Measurements from ENCODE around the gene MGMT. TPM values are rescaled to one million over a fixed set of nuclear protein-coding genes. Genes with fewer than 3 reads are reported as not detected.

MGMT gene
- polyA plus RNA-seq, 1 donor = 13.9 TPM

DNA sequence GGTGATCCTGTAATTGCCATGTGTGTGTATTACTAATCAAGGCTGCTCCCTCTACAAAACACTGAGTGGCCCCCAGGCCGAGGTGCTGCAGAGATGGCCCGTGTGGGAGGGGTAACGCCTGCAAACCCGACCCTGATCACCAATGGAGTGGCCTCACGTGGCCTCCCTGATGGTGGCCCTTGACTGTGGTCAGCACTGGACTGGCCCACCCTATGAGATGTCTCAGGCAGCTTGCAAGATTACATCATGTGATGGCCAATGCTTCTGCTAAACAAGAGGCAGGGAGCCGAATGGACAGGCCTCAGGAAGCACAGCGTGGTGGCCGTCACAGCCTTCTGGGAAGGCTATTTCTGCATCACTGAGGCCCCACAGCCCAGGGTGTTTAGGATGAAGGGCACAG, 186.4 kb downstream of the MGMT start:
- DNase-seq (ENCODE audit: low read depth) = no peak

DNA sequence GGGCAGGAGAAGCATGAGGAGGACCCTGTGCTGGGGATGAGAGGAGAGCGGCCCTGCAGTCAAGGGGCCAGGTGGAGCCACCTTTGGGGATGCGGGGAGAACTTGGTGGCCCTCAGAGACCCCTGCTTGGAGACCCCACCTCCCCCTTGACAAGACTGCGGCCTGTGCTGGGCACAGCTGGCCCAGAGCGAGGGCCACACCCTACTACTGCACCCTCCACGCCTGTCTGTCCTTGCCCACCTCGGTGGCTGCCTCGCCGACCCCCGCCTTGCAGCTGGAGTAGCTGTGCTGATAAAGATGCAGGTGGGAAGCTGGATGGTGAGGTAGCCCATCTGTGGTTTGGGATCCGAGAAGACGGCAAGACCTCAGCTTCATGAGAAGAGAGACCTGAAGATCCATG, 186.8 kb downstream of the MGMT start:
- DNase-seq (ENCODE audit: low read depth) = no peak

DNA sequence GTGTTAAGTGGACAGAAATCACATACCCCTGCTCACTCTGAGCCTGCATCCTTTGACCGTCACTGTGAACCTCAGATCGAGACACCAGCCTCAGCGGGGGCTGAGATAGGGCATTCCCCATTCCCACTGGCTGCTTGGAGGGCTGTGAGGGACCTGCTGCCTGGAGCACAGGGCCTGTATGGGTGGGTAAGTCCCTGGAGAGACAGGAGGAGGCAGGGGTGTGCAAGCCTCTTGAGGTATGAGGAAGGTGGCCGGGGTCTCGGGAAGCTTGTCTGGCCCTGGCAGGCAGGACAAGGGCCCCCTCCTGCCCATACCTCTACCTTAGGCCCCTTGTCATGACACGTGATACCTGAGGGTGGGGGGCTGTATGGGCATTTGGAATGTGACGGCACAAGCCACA, 187.4 kb downstream of the MGMT start:
- no peak for DNase-seq (ENCODE audit: low read depth)

DNA sequence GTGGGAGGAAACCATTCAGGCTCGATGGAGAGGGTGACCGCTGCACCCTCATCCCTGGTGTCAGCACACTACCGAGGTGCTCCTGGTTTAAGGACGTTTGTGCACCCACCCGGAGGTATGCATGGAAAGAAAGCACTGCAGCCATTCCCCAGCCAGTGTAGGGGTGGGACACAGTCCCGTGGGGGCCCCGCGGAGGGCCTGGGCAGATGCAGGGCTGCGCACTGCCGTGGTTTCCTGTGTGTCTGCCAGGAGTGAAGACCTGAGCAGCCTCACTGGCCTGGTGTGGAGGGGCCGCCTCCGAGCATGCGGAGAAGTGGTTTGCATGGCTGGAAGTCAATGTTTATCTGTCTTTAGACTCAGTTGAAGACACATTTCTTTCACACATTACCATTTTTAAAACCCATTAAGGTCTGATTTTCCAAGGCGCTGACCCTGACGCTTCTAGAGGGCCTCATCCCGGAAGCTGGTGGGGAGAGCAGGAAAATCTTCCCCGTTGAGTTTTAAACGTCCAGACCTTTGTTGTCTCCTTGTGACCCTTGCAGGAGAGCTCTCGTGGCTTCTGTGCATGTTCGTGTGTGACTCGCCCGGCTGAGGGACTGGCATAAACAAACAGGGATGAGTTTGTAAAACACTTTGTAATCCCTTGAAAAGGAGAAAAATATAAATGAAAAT, 188.1 kb downstream of the MGMT start:
- no peak for DNase-seq (ENCODE audit: low read depth)

DNA sequence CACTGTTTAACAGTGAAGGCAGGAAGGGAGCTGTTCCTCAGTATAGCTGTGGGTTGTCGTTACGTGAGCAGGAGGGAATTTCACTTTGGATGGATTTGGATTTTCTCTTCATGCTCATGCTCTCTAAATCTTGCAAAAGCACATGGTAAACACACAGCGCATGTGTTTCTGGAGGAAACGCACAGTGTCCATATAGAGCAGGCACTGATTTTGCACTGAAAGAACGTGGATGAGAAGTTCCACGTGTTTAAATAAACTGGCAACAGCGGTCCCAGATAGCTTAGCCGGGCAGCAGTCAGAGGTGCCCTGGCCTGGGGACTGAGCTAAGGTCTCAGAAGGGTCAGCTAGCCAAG, 188.6 kb downstream of the MGMT start:
- DNase-seq (ENCODE audit: low read depth) = no peak

DNA sequence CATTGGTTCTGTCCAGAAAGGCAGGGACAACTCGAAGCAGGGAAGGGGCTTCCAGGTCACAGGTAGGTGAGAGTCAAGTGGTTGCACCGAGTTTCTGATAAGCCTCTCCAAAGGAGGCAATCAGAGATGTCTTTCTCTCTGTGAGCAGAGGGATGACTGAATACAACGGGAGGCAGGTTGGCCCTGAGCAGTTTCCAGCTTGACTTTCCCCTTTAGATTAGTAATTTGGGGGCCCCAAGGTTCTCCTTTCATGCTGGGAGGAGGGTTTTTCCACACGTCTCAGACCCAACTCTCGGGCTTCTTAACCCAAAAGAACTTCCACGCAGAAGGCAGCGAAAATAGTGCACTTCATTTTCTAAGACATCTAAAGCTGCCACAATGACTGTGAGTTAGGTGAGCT, 189.6 kb downstream of the MGMT start:
- DNase-seq (ENCODE audit: low read depth) = no peak

DNA sequence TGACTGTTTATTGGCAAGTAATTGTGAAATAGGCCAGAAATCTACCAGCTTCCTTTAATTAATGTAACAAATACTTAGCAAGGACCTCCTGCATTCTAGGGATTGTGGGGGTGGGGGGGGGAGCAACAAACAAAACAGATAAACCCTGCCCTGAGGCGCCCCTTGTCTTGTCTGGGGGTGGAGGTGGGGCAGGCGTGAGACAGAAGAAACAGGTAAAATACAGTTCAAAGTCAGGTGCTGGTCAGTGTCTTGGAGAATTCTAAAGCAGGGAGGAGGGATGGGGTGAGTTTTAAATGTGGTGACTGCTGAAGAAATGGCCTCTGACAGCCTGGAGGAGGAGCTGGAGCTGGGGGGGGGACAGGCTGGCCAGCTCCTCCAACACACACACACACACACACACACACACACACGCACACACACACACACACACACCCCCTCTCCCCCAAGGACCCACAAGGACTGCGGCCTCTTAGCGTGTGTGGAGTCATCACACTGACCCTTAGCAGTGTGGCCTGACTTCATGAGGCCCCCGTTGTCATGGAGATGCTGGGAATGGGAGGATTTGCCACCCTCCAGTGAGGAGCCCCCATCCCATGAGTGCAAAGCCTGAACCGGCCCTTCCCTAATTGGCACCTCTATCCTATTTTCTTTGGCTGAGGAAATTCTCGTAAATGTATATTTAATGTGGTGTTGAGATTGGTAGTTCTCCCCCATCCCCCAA, 190.4 kb downstream of the MGMT start:
- DNase-seq (ENCODE audit: low read depth) = no peak

DNA sequence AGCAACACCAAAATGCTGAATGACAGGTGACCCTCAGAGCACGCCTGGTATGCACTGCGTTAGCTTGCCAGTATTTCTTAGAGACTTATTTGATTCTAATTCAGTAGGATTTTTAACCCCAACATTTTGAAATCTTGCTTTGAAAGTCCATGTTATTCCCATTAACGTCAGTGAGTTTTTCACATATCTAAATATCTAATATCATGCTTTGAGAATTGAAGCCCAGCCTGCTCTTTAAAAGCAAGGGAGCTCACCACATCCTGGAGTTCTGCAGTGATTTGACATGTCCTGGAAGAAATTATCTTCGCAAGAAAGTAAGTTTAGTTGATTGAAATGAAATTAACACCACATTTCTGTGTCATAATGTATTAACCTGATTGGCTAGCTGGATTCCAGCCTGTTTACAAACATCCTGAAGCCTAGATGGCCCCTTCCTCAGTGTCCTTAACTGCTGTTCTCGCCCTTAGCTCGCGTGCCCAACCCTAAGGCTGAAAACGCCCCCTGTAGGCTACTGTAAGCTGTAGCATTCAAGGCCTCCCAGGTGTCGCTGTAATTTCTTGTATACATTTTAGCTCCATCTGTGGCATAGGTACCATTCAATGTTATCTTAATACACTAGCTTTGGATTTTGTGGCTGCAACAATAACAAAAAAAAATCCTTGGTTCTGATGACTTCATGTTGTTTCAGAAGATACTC, 191.5 kb downstream of the MGMT start:
- DNase-seq (ENCODE audit: low read depth) = no peak

DNA sequence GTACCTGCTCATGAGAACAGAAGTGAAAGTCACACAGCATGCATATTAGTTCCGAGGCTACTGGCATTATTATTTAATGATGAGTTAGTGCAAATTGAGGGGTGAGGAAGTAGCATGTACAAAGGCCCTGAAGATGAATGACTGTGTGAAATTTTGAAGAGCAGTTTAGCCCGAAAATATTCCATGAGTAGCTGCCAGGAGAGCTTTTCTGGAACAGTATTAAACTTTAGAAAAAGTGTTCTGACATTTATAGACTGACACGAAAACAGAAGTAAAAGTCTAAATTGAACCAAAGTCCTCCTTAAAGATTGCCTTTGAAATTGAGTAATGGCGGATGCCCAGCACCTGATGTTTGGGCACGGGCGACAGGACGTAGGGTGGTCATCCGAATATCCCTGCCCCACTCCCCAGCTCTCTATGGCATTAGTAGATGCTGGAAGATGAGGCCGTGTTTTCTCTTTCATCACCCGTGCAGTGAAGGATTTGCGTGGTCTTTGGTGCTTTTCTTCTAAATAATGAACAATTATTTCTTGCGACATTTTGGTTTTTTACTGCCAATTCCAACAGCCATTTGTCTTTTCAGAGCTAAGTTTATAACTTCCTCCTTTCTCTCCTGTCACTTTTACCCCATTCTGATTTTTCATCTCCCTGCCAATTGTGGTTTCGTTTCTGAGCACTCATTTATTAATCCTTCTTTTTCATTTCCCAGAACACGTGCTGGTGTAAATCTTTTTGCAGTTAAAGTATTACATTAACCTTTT, 192.6 kb downstream of the MGMT start:
- no peak for DNase-seq (ENCODE audit: low read depth)

DNA sequence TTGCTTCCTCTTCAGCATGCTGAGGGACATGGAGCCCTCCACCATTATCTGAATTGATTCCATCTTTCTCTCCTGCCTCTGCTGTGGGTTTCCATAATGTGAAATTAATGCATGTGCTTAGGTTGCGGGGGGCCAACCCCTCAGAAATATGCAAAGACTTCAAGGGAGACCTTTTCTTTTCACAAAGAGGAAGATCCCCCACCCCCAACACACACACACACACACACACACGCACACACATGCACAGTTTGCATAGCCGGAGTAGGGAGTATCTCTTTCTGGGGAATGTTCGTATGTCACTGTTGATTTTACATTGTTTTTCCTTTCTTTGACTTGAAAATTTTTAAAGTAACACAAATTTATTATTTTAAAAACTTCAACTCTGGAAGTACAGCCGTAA, 193.5 kb downstream of the MGMT start:
- no peak for DNase-seq (ENCODE audit: low read depth)

DNA sequence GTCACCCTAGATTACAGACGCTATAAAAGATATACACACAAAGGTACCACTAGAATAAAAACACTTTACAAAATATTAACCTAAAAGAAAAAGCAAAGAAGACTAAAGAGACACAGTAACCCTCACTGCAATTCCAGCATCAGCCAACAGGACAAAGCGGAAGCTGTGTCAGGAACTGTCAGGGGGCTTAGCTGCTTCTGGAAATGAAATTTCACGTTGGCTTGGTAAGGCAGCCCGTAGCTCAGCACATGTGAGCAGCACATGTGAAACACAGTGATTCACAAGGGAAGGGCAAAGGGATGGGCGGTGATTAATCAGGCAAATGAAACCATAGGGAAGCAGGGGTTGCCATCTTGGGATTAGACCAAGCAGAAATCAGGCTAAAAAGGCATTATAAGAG, 195.4 kb downstream of the MGMT start:
- DNase-seq (ENCODE audit: low read depth) = no peak

DNA sequence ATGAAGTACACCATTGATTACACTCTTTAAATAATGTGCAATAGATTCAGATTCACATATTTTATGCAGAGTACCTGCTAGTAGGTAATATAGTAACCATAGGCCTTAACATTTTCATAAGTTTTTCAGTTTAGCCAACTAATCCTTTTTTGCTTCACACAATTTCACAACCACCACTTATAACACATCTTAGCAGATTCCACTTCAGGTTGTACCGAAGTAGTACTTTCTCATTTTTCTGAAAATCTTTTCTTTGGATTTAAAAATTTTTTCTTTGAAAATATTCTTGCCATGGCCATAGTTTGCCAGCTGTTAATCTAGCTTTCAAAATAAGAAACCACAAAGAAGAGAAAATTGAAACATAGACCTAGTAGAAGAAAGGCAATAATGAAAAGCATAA, 203.1 kb downstream of the MGMT start:
- no peak for DNase-seq (ENCODE audit: low read depth)

DNA sequence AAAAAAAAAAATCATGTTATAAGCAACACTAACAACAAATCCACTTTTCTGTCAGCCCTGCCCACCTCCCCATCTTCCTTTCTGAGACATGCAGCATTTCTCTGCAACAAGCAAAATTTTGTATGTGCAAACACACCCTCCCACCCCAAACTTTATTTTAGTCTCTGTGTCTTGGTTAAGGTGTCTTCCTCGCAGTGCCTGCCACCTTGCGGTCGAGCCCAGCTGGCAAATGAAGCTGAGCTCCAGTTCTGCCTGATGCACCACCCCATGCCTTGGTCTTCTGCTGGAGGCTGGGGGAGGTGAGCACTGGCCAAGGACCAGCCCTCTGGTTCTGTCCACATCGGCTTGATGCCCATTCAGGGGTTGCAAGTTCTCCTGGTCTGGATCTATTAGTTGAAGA, 206.3 kb downstream of the MGMT start:
- no peak for DNase-seq (ENCODE audit: low read depth)

DNA sequence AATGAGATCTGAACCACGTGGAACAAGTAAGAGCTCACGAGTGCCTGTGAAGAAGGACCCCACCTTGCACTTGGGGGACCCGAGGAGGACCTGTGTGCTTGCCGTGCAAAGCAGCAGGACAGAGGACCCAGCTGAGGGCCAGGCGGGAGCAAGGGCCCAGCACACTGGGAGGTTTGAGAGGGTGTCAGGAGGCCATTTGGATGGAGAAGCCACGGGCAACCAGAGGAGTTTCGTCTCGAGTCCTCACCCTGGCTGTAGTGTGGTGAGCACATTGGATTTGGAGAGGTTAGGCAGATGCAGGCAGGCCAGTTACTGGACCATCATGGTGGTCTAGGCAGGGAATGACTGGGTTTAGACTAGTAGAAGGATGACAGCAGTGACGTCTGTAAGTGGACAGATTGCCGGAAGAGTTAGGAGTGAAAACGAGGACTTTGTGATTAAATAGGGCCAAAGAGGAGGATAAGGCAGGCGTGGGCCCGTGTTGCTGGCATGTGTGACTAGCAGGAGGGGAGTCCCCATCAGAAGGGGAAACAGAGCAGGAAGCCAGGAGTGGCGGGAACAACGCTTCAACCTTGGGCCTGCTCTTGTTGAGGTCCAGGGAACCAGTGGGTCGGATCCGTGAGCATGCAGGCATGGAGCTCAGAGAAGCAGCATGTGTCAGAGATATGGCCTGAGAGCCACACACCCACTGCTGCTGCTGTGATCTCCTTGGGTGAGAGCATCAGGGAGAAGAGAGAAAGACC, 208.2 kb downstream of the MGMT start:
- no peak for DNase-seq (ENCODE audit: low read depth)

DNA sequence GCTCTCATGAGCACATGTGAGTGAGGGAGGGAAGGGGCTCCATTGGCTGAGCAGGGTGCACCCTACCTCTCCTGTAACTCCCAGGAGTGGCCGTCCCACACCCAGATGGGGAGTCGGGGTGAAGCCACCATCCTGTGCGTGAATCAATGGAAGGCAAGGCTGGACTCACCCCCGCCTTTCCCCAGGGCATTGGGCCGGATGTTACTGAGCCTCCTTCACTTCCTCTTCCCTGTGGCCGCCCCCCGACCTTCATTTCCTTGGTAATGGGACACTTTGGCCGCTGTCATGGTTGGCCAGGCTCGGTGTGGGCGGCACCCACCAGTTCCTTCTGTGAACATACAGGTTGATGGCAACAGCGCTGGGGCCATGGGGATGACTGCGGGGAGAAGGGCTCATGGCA, 209.0 kb downstream of the MGMT start:
- no peak for DNase-seq (ENCODE audit: low read depth)

DNA sequence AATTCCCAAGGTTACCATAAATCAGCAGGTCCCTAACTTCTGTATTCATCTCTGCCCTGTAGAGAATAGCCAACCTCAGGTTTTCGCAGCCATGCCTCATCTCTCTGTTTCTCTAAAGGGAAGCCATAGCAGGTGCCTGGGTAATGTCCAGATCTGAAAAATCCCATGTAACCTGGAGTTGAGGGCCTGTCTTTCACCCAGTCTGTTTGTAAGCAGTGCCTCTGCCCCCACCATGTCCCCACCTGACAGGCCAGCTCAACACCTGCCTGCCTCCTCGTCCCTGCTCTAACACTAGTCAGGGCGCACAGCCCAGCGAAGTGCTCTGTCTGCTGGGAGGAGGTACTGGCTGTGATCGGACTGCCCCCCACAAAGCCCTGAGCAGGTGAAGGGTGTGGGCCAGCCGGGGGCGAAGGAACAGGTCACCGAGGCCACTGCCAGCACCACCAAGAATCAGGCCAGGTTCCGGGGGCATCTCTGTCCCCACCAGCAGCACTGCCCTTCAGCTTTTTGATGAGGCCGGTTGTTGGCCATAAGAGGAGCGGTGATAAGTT, 210.4 kb downstream of the MGMT start:
- DNase-seq (ENCODE audit: low read depth) = no peak

DNA sequence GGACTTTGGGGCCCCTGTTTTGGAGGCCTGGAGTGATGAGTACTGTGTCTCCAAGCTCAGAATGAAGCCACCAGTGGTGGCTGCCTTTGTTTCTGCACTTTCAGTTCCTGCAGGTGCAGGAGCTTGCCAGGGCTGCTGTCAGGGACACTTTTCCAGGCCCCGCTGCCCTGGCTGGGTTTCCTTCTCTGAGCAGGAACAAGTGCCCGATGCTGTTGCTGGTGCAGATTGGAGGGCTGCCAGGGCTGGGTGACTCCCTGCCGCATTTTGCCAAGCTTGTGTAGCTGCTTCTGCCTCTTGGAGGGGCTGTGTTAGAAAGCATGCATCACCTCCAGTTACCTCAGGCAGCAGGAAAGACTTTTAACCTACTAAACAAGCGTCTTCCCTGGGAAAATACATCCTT, 211.1 kb downstream of the MGMT start:
- no peak for DNase-seq (ENCODE audit: low read depth)

DNA sequence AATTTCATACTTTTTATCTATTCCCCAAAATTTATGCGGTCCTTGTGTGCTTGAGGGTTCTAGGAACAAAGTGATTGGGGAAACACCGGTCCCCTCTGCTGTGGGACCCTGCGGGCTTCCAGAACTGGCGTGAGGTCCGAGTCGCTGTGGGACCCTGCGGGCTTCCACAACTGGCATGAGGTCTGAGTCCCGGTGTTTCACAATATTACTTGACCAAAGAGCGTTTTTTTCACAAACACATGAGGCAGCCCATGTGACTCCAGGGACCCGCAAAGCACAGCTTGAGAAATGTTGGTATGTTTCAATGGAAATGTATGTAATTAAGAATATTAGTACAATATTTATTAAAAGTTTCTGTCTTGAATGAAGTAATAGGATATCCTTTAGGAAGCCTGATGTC, 212.2 kb downstream of the MGMT start:
- DNase-seq (ENCODE audit: low read depth) = no peak

DNA sequence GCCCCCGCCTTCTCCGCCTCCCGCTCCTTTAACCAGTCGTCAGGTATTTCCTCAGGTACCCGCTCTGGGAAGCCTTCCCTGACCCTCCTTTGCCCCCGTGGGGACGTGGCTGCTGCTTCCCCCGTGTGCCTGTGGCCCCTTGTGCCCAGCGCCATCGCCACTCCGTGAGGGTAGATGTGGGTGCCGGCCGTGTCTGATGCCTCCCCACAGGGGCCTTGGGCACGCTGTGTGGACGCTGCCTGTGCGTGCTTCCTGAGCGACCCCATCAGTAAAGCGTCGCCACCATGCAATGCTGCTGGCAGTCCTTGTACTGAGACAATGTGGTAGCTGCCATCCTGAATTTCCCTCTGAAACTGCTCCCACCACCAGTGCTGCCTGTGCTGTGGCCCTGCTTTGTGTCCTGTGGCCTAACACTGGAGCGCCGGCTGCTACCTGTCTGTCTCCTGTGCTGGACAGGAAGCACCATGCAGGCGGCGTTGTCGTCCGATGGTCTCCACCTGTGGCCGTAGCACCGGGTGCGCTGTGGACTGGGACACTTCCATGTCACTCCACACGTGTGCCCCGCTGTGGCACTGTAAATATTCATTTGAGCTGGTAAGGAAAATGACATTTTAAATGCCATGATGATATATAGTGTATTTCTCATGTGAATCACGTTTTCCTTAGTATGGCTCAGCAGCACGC, 213.8 kb downstream of the MGMT start:
- no peak for DNase-seq (ENCODE audit: low read depth)

DNA sequence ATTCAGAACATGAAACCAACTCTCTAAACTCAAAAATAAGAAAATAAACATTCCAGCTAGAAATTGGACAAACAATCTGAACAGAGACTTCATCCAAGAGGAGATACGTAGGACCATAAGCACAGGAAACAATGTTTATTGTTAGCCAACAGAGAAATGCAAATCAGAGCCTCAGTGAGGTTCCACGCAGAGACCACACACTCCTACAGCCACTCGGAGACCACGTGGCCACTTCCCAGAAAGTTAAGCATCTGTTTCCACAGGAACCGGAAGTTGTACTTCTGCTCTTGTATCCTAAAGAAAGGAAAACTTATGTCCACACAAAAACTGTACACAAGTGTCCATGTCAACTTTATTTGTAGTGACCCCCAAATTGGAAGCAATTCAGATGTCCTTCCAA, 214.8 kb downstream of the MGMT start:
- no peak for DNase-seq (ENCODE audit: low read depth)

DNA sequence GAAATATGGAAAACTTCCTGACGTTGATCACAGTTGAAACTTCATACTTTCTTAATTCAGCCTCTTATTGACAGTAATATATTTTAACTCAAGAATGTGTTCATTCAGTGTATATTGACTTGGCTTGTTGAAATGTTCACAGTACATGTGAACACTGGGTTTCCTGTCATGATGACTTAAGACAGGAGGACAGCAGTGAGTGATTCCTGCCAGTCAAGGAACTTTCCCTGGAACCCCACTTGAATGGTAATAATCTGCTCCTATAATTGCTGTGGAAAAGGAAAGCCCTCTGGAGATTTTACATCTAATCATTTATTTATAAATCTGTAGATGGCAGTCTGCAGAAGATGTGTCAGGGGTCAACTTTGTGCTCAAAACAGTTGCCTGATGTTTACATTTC, 216.5 kb downstream of the MGMT start:
- DNase-seq (ENCODE audit: low read depth) = no peak

Measured in forelimb muscle (tissue), 1 donor.